GM23338 (cell line): ENCODE measurements around the gene VGLL2. TPM values are rescaled to one million over a fixed set of nuclear protein-coding genes. Genes with fewer than 3 reads are reported as not detected.

Experiments
- ATAC-seq: fragments of 200-7000 bp; cut with Tn5 transposase; 3 replicates; pipeline ENCODE4 v1.9.1; 2020
- DNase-seq: peaks from one replicate; pipeline ENCODE4 v3.0.0-alpha.2; 2015; ENCODE audit warnings: low spot score
- H2AFZ ChIP-seq: fragments of 200-600 bp; sonication (generic); 2 replicates; pipeline ENCODE4 v1.8.0; 2016; ENCODE audit warnings: antibody characterized with exemption, mild to moderate bottlenecking, moderate library complexity
- H3F3A ChIP-seq: fragments of 200-600 bp; sonication (generic); replicated peaks from 2 replicates; pipeline ENCODE4 v1.8.0; 2017; ENCODE audit warnings: antibody characterized with exemption, mixed run types, low read depth
- H3K27ac ChIP-seq: fragments of 200-600 bp; sonication (generic); 2 replicates; pipeline ENCODE4 v1.6.1; 2016; ENCODE audit warnings: low read depth
- H3K27me3 ChIP-seq: fragments of 200-600 bp; sonication (generic); 2 replicates; pipeline ENCODE4 v1.8.0; 2016; ENCODE audit warnings: mild to moderate bottlenecking, mixed run types, moderate library complexity; ENCODE audit not compliant: insufficient read depth
- H3K36me3 ChIP-seq: fragments of 200-600 bp; sonication (generic); 2 replicates; pipeline ENCODE4 v1.8.0; 2016; ENCODE audit warnings: mild to moderate bottlenecking; ENCODE audit not compliant: insufficient read depth
- H3K4me1 ChIP-seq: fragments of 200-600 bp; sonication (generic); 2 replicates; pipeline ENCODE4 v1.8.0; 2016; ENCODE audit warnings: mild to moderate bottlenecking, moderate library complexity; ENCODE audit not compliant: insufficient read depth
- H3K4me2 ChIP-seq: fragments of 200-600 bp; sonication (generic); 2 replicates; pipeline ENCODE4 v1.7.1; 2017; ENCODE audit warnings: mixed run types
- H3K4me3 ChIP-seq: fragments of 200-600 bp; sonication (generic); 2 replicates; pipeline ENCODE4 v1.6.1; 2016; ENCODE audit warnings: mixed run types
- H3K79me2 ChIP-seq: fragments of 200-600 bp; sonication (generic); replicated peaks from 2 replicates; pipeline ENCODE4 v1.8.0; 2017; ENCODE audit warnings: mild to moderate bottlenecking; ENCODE audit not compliant: insufficient read depth
- H3K9me2 ChIP-seq: fragments of 200-600 bp; sonication (generic); 2 replicates; pipeline ENCODE4 v1.8.0; 2017; ENCODE audit not compliant: insufficient read depth
- H4K20me1 ChIP-seq: fragments of 200-600 bp; sonication (generic); replicated peaks from 2 replicates; pipeline ENCODE4 v1.8.0; 2017; ENCODE audit warnings: mild to moderate bottlenecking; ENCODE audit not compliant: insufficient read depth
- H3K27ac Mint-ChIP-seq: 2 replicates; pipeline ENCODE4 v1.8.0; 2020; ENCODE audit warnings: inconsistent platforms, mild to moderate bottlenecking, moderate library complexity, mixed read lengths
- H3K27me3 Mint-ChIP-seq: 3 replicates; pipeline ENCODE4 v1.8.0; 2022; ENCODE audit warnings: low read depth, mild to moderate bottlenecking, moderate library complexity, mixed read lengths, inconsistent platforms; ENCODE audit not compliant: insufficient read depth, poor library complexity
- H3K36me3 Mint-ChIP-seq: 3 replicates; pipeline ENCODE4 v1.8.0; 2021; ENCODE audit warnings: low read depth, mild to moderate bottlenecking, inconsistent platforms, moderate library complexity, mixed read lengths
- H3K4me1 Mint-ChIP-seq: 3 replicates; pipeline ENCODE4 v1.8.0; 2020; ENCODE audit warnings: mild to moderate bottlenecking, inconsistent platforms, mixed read lengths
- H3K4me3 Mint-ChIP-seq: 3 replicates; pipeline ENCODE4 v1.8.0; 2021; ENCODE audit warnings: moderate library complexity, mild to moderate bottlenecking, inconsistent platforms, mixed read lengths
- H3K9me3 Mint-ChIP-seq: 3 replicates; pipeline ENCODE4 v1.8.0; 2020; ENCODE audit warnings: moderate library complexity, mild to moderate bottlenecking, inconsistent platforms, mixed read lengths
- EZH2 ChIP-seq: fragments of 200-600 bp; sonication (generic); IDR thresholded peaks from one replicate; pipeline ENCODE4 v1.8.0; 2017; ENCODE audit warnings: antibody characterized with exemption, mild to moderate bottlenecking, low read depth; ENCODE audit not compliant: unreplicated experiment
- JUNB ChIP-seq: IDR thresholded peaks from one replicate; pipeline ENCODE4 v1.6.1; 2016; ENCODE audit warnings: antibody characterized with exemption; ENCODE audit not compliant: unreplicated experiment
- POLR2AphosphoS5 ChIP-seq: IDR thresholded peaks from 2 replicates; pipeline ENCODE4 v1.6.1; 2016; ENCODE audit warnings: antibody characterized with exemption, low read depth
- ZNF114 ChIP-seq: fragments of 250-450 bp; sonication (Bioruptor Pico); IDR thresholded peaks from 2 replicates; pipeline ENCODE4 v1.5.0; 2020; ENCODE audit warnings: mild to moderate bottlenecking, moderate library complexity
- polyA plus RNA-seq: library from polyadenylated mRNA; unstranded; fragments of >200 nt; fragmentation: Nextera tagmentation; extraction: Ambion mirVana; gene quantifications from 2 replicates; pipeline ENCODE4 v1.2.1, GENCODE V29; 2016
- total RNA-seq: library from RNA; depleted of rRNA; stranded (reverse); fragments of >200 nt; shearing (Covaris generic); gene quantifications from 2 replicates; pipeline ENCODE4 v1.2.3, GENCODE V29; 2014
- TF ChIP-seq, protein P1 (sequence below): IDR thresholded peaks from one replicate; pipeline ENCODE4 v1.6.1; 2018; ENCODE audit warnings: antibody characterized with exemption; ENCODE audit not compliant: unreplicated experiment

VGLL2 gene
- total and polyA plus RNA-seq, 2 experiments from 2014 or later, result not detected

DNA sequence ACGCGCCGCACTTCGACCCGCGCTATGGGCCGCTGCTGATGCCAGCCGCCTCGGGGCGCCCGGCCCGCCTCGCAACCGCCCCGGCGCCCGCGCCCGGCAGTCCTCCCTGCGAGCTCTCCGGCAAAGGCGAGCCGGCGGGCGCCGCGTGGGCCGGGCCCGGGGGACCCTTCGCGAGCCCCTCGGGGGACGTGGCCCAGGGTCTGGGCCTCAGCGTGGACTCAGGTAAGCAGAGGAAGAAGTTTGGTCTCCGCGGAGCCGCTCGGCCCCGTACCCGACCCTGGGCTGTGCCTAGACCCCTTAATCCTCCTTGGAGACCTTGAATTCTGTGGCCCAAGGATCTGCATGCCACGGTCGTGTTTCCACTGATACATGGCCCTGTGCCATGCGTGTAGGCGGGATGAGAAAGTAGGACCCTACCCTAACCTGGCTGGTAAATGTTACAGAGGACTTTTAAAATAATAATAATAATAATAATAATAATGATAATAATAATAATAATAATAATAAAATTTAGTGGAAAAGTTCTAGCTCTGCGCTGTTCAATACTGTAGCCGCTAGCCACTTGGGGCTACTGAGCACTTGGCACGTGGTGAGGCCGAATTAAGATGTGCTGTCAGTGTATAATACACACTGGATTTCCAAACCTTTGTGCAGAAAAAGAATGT is 5.6 kb downstream of the VGLL2 start (continued):
- TF ChIP-seq, protein P1, sequence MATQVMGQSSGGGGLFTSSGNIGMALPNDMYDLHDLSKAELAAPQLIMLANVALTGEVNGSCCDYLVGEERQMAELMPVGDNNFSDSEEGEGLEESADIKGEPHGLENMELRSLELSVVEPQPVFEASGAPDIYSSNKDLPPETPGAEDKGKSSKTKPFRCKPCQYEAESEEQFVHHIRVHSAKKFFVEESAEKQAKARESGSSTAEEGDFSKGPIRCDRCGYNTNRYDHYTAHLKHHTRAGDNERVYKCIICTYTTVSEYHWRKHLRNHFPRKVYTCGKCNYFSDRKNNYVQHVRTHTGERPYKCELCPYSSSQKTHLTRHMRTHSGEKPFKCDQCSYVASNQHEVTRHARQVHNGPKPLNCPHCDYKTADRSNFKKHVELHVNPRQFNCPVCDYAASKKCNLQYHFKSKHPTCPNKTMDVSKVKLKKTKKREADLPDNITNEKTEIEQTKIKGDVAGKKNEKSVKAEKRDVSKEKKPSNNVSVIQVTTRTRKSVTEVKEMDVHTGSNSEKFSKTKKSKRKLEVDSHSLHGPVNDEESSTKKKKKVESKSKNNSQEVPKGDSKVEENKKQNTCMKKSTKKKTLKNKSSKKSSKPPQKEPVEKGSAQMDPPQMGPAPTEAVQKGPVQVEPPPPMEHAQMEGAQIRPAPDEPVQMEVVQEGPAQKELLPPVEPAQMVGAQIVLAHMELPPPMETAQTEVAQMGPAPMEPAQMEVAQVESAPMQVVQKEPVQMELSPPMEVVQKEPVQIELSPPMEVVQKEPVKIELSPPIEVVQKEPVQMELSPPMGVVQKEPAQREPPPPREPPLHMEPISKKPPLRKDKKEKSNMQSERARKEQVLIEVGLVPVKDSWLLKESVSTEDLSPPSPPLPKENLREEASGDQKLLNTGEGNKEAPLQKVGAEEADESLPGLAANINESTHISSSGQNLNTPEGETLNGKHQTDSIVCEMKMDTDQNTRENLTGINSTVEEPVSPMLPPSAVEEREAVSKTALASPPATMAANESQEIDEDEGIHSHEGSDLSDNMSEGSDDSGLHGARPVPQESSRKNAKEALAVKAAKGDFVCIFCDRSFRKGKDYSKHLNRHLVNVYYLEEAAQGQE, result no peak
- no peak for TF ChIP-seq POLR2AphosphoS5

DNA sequence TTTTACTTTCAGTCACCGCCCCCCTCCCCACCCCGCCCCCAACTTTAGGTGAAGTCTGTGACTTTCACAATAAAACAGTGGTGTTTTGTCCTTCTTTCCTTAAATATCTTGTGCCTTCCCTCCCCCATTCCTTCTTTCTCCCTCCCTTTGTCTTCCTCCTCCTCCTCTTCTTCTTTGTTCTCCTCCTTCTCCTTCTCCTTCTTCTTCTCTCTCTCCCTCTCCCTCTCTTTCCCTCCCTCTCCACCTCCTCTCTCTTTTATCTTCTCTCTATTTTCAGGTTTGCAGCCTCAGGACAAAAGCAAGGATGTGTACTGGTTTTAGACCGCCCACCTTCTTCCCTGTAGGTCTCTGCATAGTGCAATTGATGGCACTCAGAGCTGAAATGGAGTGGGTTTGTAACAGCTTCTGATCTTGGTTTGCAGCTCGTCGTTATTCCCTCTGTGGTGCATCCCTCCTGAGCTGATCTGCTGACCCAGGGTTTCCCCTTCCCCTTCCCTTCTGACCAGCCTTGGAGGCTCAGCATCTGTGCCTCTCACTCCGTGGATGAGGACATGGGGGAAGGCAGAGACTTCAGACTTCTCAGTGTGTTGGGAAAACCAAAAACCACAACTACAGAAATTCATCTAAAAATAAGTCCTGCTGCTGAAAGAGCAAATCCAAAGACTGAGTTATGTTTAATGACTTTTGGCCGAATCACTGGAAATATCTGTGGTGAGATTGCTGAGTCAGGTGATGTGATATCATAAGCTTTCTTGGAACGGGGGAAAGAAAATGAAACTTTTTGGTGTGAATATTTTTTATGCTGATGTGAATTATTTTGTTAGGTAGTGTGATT is 6.9 kb downstream of the VGLL2 start:
- DNase-seq, result peak; percentile 30
- Histone ChIP-seq H3K4me1 (peaks cover 38% of the 10 kb centered on the region), H3K27ac (no peak overlapping the region), H3F3A (peaks cover 7% of the 10 kb centered on the region; the same call in 1 of the 2 replicates), H3K79me2 (no peaks in the 10 kb centered on the region), H3K36me3 (no peaks in the 10 kb centered on the region), H4K20me1 (peaks cover 12% of the 10 kb centered on the region), H3K4me3 (peak overlapping the region; percentile 48), H2AFZ (peak overlapping the region; percentile 44; the same call in 1 of the 2 replicates), H3K4me2 (peak overlapping the region; percentile 88), H3K27me3 (peaks cover 87% of the 10 kb centered on the region), H3K9me2 (no peaks in the 10 kb centered on the region)
- no peaks in the 10 kb centered on the region for H3K36me3 Mint-ChIP-seq
- H3K9me3 Mint-ChIP-seq, result 0 out of 3 replicates have a peak, but pooled peaks cover 2% of the 10 kb centered on the region
- no peak; the same call in 2 of the 3 replicates for ATAC-seq
- H3K27me3 Mint-ChIP-seq, result peaks cover 63% of the 10 kb centered on the region
- peaks cover 31% of the 10 kb centered on the region for H3K4me1 Mint-ChIP-seq
- no peak overlapping the region for H3K27ac Mint-ChIP-seq
- TF ChIP-seq EZH2 (peak; percentile 78), ZNF114 (CRISPR knock-in tag) (no peak), JUNB (no peak)
- TF ChIP-seq, protein P1, result no peak
- H3K4me3 Mint-ChIP-seq, result peak overlapping the region; percentile 18; the same call in 1 of the 3 replicates
